Ascending aorta (tissue), 2 donors: ENCODE results near the gene RAD51. TPM values are rescaled to one million over a fixed set of nuclear protein-coding genes. Genes with fewer than 3 reads are reported as not detected.
A peak's percentile ranks its signal among the peaks of the same experiment; 100 is the strongest.

ENCODE experiments used
- DNase-seq, 2 donors: peaks; one replicate each; pipeline ENCODE4 v3.0.0-alpha.2; 2019; ENCODE audit warnings: low spot score in 2 of 2
- H3K27ac ChIP-seq, 2 donors: fragments of 200-600 bp; sonication (generic); one replicate each; pipeline ENCODE4 v1.5.1; 2016 to 2017; ENCODE audit warnings: mild to moderate bottlenecking in 1 of 2
- H3K27me3 ChIP-seq: fragments of 200-600 bp; sonication (generic); one replicate; pipeline ENCODE4 v1.5.1; 2017
- H3K36me3 ChIP-seq, 2 donors: fragments of 200-600 bp; sonication (generic); one replicate each; pipeline ENCODE4 v1.5.1; 2016
- H3K4me1 ChIP-seq, 2 donors: fragments of 200-600 bp; sonication (generic); one replicate each; pipeline ENCODE4 v1.5.1; 2016 to 2017; ENCODE audit warnings: mild to moderate bottlenecking in 1 of 2
- H3K4me3 ChIP-seq, 2 donors: fragments of 200-600 bp; sonication (generic); one replicate each; pipeline ENCODE4 v1.5.1; 2016 to 2017; ENCODE audit warnings: mild to moderate bottlenecking in 1 of 2
- H3K9me3 ChIP-seq, 2 donors: fragments of 200-600 bp; sonication (generic); one replicate each; pipeline ENCODE4 v1.5.1; 2016
- intact Hi-C: fragments of 100-400 bp; cut with DNase I; formaldehyde crosslinking; loops from one replicate; pipeline ENCODE4 v1.15.1; 2023
- total RNA-seq: library from RNA; depleted of rRNA; stranded (reverse); fragments of >200 nt; gene quantifications from one replicate; pipeline ENCODE4 v1.1.0, GENCODE V29; 2016
- TF ChIP-seq, protein P1 (sequence below), 3 experiments: fragments of 200-600 bp in 2 of 3; fragments of 450-650 bp in 1 of 3; sonication (generic) in 2 of 3; IDR thresholded peaks; one replicate each; pipeline ENCODE4 v1.5.1; 2016 to 2019; ENCODE audit warnings: antibody characterized with exemption in 3 of 3, mild to moderate bottlenecking in 1 of 3, moderate library complexity in 1 of 3

The RAD51 gene
- total RNA-seq, 1 donor from 2014 or later: not detected

DNA sequence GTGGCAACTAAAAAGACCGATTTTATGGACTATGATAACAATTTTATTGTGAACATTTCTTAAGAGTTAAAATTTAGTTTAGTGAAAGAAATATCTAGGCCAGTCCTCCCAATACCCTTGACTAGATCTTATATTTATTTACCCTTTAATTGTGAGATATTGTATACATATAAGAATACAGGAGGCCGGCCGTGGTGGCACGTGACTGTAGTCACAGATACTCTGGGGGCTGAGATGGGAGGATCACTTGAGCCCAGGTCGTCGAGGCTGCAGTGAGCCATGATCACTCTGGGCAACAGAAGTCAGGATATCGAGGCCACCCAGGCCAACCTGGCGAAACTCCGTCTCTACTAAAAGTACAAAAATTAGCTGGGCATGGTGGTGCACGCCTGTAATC lies 60.8 kb downstream of the RAD51 start:
- no peaks in the 10 kb centered on the region for H3K9me3 ChIP-seq
- H3K4me1 ChIP-seq: peaks cover 0 to 12% of the 10 kb centered on the region in 2 donors
- H3K36me3 ChIP-seq: peaks cover 16 to 22% of the 10 kb centered on the region in 2 donors
- peak overlapping the region; percentile 95 to 98 for H3K4me3 ChIP-seq
- no peaks in the 10 kb centered on the region for H3K27me3 ChIP-seq
- intact Hi-C loops: loop anchor here (1.0 to 5.0 kb wide), 6 partner anchors 51 to 476 kb away; partner anchors contain the start of genes CHP1, DNAJC17, EXD1 and KNL1
- DNase-seq: no peak
- TF ChIP-seq, protein P1, sequence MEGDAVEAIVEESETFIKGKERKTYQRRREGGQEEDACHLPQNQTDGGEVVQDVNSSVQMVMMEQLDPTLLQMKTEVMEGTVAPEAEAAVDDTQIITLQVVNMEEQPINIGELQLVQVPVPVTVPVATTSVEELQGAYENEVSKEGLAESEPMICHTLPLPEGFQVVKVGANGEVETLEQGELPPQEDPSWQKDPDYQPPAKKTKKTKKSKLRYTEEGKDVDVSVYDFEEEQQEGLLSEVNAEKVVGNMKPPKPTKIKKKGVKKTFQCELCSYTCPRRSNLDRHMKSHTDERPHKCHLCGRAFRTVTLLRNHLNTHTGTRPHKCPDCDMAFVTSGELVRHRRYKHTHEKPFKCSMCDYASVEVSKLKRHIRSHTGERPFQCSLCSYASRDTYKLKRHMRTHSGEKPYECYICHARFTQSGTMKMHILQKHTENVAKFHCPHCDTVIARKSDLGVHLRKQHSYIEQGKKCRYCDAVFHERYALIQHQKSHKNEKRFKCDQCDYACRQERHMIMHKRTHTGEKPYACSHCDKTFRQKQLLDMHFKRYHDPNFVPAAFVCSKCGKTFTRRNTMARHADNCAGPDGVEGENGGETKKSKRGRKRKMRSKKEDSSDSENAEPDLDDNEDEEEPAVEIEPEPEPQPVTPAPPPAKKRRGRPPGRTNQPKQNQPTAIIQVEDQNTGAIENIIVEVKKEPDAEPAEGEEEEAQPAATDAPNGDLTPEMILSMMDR (IDR thresholded peaks at IDR 0.05): no peak
- H3K27ac ChIP-seq: peak overlapping the region; percentile 85 to 86

DNA sequence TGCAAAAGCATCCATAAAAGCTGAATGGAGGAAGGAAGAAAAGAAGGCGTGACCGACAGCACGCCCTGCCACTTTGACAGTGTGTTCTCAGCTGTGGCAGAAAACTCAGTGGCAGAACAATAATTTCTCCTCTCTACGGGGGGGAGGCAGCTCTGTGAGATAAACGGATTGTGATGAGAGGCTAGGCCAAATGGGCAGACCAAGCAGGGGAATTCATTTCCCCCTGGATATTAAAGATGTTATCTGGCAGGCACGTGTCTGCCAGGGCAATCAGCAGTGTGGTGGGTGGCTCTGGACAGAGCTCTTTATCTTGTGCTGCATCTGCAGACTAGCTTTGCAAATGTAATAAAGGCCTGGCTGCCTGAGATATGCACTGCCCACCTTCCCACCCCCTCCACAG lies 62.0 kb downstream of the RAD51 start:
- Histone ChIP-seq H3K27ac (no peak overlapping the region), H3K4me1 (peaks cover 0 to 12% of the 10 kb centered on the region in 2 donors), H3K4me3 (no peak overlapping the region), H3K27me3 (no peaks in the 10 kb centered on the region), H3K36me3 (peaks cover 5 to 11% of the 10 kb centered on the region in 2 donors), H3K9me3 (no peaks in the 10 kb centered on the region)
- no peak for DNase-seq
- intact Hi-C loops: loop anchor here (5.0 kb wide), 2 partner anchors 65 to 475 kb away; partner anchors contain the start of genes CHP1 and EXD1
- TF ChIP-seq, protein P1 (IDR thresholded peaks at IDR 0.05): no peak

DNA sequence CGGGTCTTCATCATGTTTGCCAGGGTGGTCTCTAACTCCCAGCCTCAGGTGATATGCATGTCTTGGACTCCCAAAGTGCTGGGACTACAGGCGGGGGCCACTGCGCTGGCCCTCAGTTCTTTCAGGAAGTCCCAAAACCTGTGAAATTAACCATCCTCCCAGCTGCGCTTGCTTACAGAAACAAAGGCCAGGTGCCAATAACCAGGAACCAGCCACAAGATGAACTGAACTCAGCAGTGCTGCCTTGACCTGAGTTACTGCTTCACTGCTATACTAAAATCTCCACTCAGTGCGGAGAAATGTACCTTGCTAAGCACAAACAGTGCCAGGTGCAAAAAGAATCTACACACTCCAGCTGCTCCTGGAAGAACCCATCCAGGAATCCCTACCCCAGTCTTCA lies 65.0 kb downstream of the RAD51 start:
- no peaks in the 10 kb centered on the region for H3K27me3 ChIP-seq
- intact Hi-C loops: loop anchor here (5.0 kb wide), 2 partner anchors 68 to 472 kb away; partner anchors contain the start of genes CHP1 and EXD1
- H3K36me3 ChIP-seq: no peaks in the 10 kb centered on the region
- peaks cover 5 to 7% of the 10 kb centered on the region in 2 donors for H3K4me1 ChIP-seq
- TF ChIP-seq, protein P1 (IDR thresholded peaks at IDR 0.05): no peak
- H3K27ac ChIP-seq: no peak overlapping the region
- no peaks in the 10 kb centered on the region for H3K9me3 ChIP-seq
- no peak overlapping the region for H3K4me3 ChIP-seq
- DNase-seq: no peak

DNA sequence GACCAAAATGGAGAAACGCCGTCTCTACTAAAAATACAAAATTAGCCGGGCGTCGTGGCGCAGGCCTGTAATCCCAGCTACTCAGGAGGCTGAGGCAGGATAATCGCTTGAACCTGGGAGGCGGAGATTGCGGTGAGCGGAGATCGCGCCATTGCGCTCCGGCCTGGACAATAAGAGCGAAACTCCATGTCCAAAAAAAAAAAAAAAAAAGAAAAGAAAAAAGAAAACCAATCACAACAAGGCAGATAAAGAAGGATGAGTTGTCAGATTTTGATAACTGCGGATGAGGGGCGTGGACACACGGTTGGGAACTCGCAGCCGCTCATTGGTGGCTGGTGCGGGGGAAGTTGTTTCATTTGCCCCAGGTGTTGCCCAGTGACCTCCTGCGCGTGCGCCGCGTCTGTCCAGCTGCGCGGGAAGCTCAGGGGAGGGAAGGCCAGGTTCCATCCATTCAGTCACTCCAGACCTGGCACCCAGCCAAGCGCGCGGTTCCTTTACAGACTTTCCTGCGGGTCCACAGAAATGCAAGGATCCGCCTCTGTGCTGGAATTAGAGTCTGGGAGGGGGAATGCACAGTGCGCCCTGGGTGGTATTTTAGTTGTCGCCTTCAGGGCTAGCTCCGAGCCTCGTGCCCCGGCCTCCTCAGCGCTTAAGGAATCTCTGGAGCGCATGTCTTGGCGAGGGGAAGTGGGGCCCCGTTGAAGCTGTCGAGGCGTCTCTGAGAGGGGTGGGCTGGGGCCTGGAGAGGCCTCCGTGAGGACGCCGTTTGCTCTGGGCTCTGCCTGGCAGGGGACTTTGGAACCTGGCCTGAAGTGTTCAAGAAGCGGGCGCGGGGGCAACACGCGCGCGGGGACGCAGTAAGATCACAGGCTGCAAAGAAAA lies 68.2 kb downstream of the RAD51 start:
- Histone ChIP-seq H3K4me3 (peak overlapping the region; percentile 55 to 80), H3K9me3 (no peaks in the 10 kb centered on the region), H3K27me3 (no peaks in the 10 kb centered on the region), H3K27ac (peak overlapping the region; percentile 81 to 82), H3K4me1 (peaks cover 5 to 16% of the 10 kb centered on the region in 2 donors), H3K36me3 (peaks cover 0 to 9% of the 10 kb centered on the region in 2 donors)
- intact Hi-C loops: no loop called here
- TF ChIP-seq, protein P1 (IDR thresholded peaks at IDR 0.05): no peak
- peak in 1 of 2 donors; percentile 83 for DNase-seq

DNA sequence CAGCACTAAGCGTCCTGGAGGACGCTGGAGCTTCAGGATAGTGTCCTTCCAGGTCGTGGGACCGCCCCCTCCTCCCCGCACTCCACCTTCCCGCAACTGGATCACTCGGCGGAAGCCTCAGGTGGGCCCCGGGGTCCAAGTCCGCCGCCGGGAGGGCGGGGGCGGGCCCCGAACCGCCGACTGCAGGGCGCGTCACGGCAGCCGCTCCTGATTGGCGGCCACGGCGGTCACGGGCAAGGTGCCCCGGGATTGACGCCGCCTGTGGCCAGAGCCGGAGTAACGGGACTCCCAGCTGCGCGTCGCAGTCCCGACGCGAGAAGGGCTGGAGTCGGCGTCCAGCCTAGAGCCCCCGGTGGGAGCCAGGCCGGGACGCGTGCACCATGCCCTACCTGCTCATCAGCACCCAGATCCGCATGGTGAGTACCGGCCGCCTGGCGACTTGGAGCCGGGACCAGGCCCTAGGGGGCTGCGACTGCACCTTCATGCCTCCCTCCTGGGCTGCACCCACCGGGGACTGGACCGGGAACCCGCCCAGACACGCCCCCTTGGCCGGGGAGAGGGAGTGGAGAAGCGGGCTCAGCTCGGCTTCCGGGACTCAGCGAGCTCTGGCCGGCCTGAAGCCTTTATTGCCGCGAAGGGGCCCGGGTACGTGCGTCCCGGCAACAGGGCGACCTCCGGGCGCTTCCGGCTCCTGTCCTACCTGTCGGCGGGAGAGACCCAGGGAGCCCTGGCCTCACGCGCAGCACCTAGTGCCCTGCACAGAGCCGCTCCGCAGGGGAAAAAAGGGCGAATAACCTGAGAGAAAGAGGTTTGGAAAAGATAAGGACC lies 69.0 kb downstream of the RAD51 start, which contains the start of gene GCHFR:
GCHFR (plus strand) TSS at position 268 of the 828 bp plus-strand sequence; CDS start at position 381, 113 bp downstream.
- H3K4me3 ChIP-seq: peak within 1 kb of the TSS; percentile 55 to 80
- peaks cover 5 to 16% of the 10 kb centered on the region in 2 donors for H3K4me1 ChIP-seq
- no peaks in the 10 kb centered on the region for H3K9me3 ChIP-seq
- TF ChIP-seq, protein P1 (IDR thresholded peaks at IDR 0.05): peak; percentile 44 to 59 (median 51)
- peaks cover 0 to 15% of the 10 kb centered on the region in 2 donors for H3K36me3 ChIP-seq
- DNase-seq: peak; percentile 26 to 87
- H3K27me3 ChIP-seq: no peaks in the 10 kb centered on the region
- intact Hi-C loops: loop anchor here (1.0 kb wide), 1 partner anchor 130 kb away; the partner anchor contains the start of gene VPS18
- peak within 1 kb of the TSS; percentile 81 to 82 for H3K27ac ChIP-seq
